ENCODE data around the gene NOL8.

Gene NOL8

GRCh38 chr9:92332577-92333281 lies 7.6 kb upstream of the NOL8 start:
- Histone ChIP-seq H3K9me3 (ENCODE audit: low read length) (no peaks in the 10 kb centered on the region), H3K27me3 (ENCODE audit: insufficient read depth, low read length) (no peaks in the 10 kb centered on the region)

DNA sequence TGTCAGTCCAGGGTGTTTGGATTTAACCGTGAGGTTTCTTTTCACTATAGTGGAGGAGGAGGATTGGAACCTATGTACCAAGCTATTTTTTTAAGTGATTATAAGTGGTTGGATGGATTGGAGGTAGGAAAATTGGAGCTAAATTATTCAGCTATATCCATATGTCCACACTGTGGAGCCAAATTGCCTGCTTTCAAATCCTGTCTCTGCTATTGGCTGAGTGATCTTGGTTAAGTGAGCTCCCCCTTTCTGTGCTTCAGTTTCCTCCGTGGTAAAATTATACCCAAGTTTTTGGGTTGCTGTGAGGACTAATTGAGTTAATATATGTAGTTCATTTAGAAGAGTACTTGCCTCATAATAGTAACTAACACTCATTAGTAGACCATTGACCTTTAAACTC lies 3.1 kb upstream of the NOL8 start:
- H2AFZ ChIP-seq (ENCODE audit: low read depth, low read length), result no peak overlapping the region

More at GRCh38 chr9:92332577-92333281, 7.6 kb upstream of the NOL8 start:
- Histone ChIP-seq H3K4me1 (ENCODE audit: insufficient read depth, low read length) (no peaks in the 10 kb centered on the region), H3K36me3 (ENCODE audit: insufficient read depth, low read length) (no peaks in the 10 kb centered on the region), H2AFZ (ENCODE audit: low read depth, low read length) (no peak overlapping the region), H3K4me3 (ENCODE audit: low read length) (no peak overlapping the region)

GRCh38 chr9:92327283-92327850 lies 2.2 kb upstream of the NOL8 start:
- no peaks in the 10 kb centered on the region for H3K9me3 ChIP-seq (ENCODE audit: low read length)
- no peak overlapping the region for H2AFZ ChIP-seq (ENCODE audit: low read depth, low read length)
- H3K4me3 ChIP-seq (ENCODE audit: low read length), result no peak overlapping the region
- no peaks in the 10 kb centered on the region for H3K27me3 ChIP-seq (ENCODE audit: insufficient read depth, low read length)
- peaks cover 21% of the 10 kb centered on the region for H3K4me1 ChIP-seq (ENCODE audit: insufficient read depth, low read length)
- peaks cover 9% of the 10 kb centered on the region for H3K36me3 ChIP-seq (ENCODE audit: insufficient read depth, low read length)

More for the DNA sequence above, 3.1 kb upstream of the NOL8 start:
- no peak overlapping the region for H3K4me3 ChIP-seq (ENCODE audit: low read length)
- H3K4me1 ChIP-seq (ENCODE audit: insufficient read depth, low read length), result peaks cover 21% of the 10 kb centered on the region
- peaks cover under 1% of the 10 kb centered on the region for H3K36me3 ChIP-seq (ENCODE audit: insufficient read depth, low read length)
- no peaks in the 10 kb centered on the region for H3K9me3 ChIP-seq (ENCODE audit: low read length)
- no peaks in the 10 kb centered on the region for H3K27me3 ChIP-seq (ENCODE audit: insufficient read depth, low read length)

GRCh38 chr9:92325991-92326500 lies 896 bp upstream of the NOL8 start:
- Histone ChIP-seq H3K4me3 (ENCODE audit: low read length) (peak overlapping the region; percentile 88), H2AFZ (ENCODE audit: low read depth, low read length) (peak overlapping the region; percentile 98), H3K4me1 (ENCODE audit: insufficient read depth, low read length) (peaks cover 21% of the 10 kb centered on the region), H3K27me3 (ENCODE audit: insufficient read depth, low read length) (no peaks in the 10 kb centered on the region), H3K36me3 (ENCODE audit: insufficient read depth, low read length) (peaks cover 21% of the 10 kb centered on the region), H3K9me3 (ENCODE audit: low read length) (no peaks in the 10 kb centered on the region)

GRCh38 chr9:92324889-92325268 lies 271 bp downstream of the NOL8 start:
- peak overlapping the region; percentile 98 for H2AFZ ChIP-seq (ENCODE audit: low read depth, low read length)
- no peaks in the 10 kb centered on the region for H3K27me3 ChIP-seq (ENCODE audit: insufficient read depth, low read length)
- no peaks in the 10 kb centered on the region for H3K9me3 ChIP-seq (ENCODE audit: low read length)
- peaks cover 21% of the 10 kb centered on the region for H3K4me1 ChIP-seq (ENCODE audit: insufficient read depth, low read length)
- H3K36me3 ChIP-seq (ENCODE audit: insufficient read depth, low read length), result peaks cover 27% of the 10 kb centered on the region
- peak overlapping the region; percentile 88 for H3K4me3 ChIP-seq (ENCODE audit: low read length)

GRCh38 chr9:92324431-92324830 lies 719 bp downstream of the NOL8 start:
- H3K4me1 ChIP-seq (ENCODE audit: insufficient read depth, low read length), result peaks cover 21% of the 10 kb centered on the region
- H3K27me3 ChIP-seq (ENCODE audit: insufficient read depth, low read length), result no peaks in the 10 kb centered on the region
- no peaks in the 10 kb centered on the region for H3K9me3 ChIP-seq (ENCODE audit: low read length)

GRCh38 chr9:92315456-92315855 lies 9.7 kb downstream of the NOL8 start:
- H3K9me3 ChIP-seq (ENCODE audit: low read length), result no peaks in the 10 kb centered on the region
- H3K4me3 ChIP-seq (ENCODE audit: low read length), result no peak overlapping the region
- H3K36me3 ChIP-seq (ENCODE audit: insufficient read depth, low read length), result peaks cover 81% of the 10 kb centered on the region
- H3K27me3 ChIP-seq (ENCODE audit: insufficient read depth, low read length), result no peaks in the 10 kb centered on the region
- no peaks in the 10 kb centered on the region for H3K4me1 ChIP-seq (ENCODE audit: insufficient read depth, low read length)
- no peak overlapping the region for H2AFZ ChIP-seq (ENCODE audit: low read depth, low read length)

More at GRCh38 chr9:92324431-92324830, 719 bp downstream of the NOL8 start:
- H2AFZ ChIP-seq (ENCODE audit: low read depth, low read length), result peak overlapping the region; percentile 98
- peak overlapping the region; percentile 88 for H3K4me3 ChIP-seq (ENCODE audit: low read length)
- H3K36me3 ChIP-seq (ENCODE audit: insufficient read depth, low read length), result peaks cover 32% of the 10 kb centered on the region

DNA sequence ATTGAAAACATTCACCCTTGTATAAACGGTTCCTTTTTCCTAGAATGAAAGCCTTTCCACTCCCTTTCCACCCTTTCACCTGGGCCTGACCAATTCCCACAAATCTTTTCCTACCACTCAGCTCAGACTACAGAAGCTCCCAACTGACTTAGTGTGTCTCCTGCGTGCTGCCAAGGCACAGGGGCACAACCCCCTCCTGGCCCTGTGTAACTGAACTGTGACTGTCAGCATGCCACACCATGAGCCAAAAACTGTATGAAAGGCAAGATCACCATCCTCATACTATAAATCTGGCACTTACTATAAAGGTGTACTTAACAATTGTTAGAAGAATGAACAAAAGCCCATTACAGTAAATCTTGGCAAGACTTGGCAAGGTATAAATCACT lies 11.5 kb downstream of the NOL8 start:
- H3K4me1 ChIP-seq (ENCODE audit: insufficient read depth, low read length), result no peaks in the 10 kb centered on the region
- no peaks in the 10 kb centered on the region for H3K9me3 ChIP-seq (ENCODE audit: low read length)
- no peaks in the 10 kb centered on the region for H3K27me3 ChIP-seq (ENCODE audit: insufficient read depth, low read length)
- peaks cover 83% of the 10 kb centered on the region for H3K36me3 ChIP-seq (ENCODE audit: insufficient read depth, low read length)
- H3K4me3 ChIP-seq (ENCODE audit: low read length), result no peak overlapping the region
- no peak overlapping the region for H2AFZ ChIP-seq (ENCODE audit: low read depth, low read length)

DNA sequence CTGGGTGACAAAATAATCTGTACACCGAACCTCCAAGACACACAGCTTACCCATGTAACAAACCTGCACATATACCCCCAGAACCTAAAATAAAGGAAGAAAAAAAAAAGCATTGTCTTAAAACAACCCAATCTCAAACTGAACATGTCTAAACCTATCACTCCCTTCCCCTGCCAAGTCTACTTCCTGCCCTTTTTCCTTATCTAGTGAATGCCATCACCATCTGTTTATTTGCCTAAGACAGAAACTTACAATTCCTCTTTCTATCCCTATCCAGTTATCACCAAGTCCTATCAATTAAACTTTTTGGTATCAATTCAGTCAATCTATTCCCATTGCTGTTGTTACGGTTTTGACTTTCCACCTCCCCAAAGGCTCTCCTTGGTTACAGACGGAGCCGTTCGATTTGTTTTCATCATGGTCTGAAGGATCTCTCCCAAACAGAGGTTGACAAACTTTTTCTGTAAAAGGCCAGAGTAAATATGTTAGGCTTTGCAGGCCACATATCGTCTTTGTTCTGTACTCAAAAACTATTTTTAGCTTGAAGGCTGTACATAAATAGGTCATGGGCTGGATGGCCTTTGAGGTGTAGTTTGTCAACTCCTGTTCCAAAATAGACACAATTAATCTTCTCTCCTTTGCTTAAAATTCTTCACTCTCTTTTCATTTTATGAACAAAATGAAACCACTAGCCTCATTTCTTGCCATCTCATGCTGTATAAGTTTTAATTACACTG lies 12.1 kb downstream of the NOL8 start:
- Histone ChIP-seq H3K9me3 (ENCODE audit: low read length) (no peaks in the 10 kb centered on the region), H3K4me3 (ENCODE audit: low read length) (no peak overlapping the region), H3K27me3 (ENCODE audit: insufficient read depth, low read length) (no peaks in the 10 kb centered on the region), H3K36me3 (ENCODE audit: insufficient read depth, low read length) (peaks cover 83% of the 10 kb centered on the region), H3K4me1 (ENCODE audit: insufficient read depth, low read length) (no peaks in the 10 kb centered on the region), H2AFZ (ENCODE audit: low read depth, low read length) (no peak overlapping the region)

DNA sequence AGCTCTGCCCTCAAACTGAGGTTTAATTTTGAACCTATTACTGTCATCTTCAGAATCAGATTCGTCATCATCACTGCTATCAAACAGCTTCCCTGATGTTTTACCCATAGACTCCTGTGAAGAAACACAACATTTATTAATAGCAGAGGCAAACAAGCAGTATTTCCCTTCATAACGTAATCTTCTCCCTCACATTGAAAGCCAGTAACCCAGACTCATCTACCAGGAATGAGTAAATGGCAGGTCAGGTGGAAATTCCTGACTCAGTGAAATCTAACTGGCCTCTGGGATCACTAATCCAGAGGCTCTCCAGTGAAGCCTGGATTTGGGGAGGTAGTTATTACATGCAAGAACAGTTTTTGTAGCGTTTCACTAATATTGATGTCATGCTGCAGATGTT lies 14.6 kb downstream of the NOL8 start:
- no peak overlapping the region for H3K4me3 ChIP-seq (ENCODE audit: low read length)
- peaks cover 83% of the 10 kb centered on the region for H3K36me3 ChIP-seq (ENCODE audit: insufficient read depth, low read length)
- no peaks in the 10 kb centered on the region for H3K27me3 ChIP-seq (ENCODE audit: insufficient read depth, low read length)
- H3K4me1 ChIP-seq (ENCODE audit: insufficient read depth, low read length), result no peaks in the 10 kb centered on the region
- H2AFZ ChIP-seq (ENCODE audit: low read depth, low read length), result no peak overlapping the region
- H3K9me3 ChIP-seq (ENCODE audit: low read length), result no peaks in the 10 kb centered on the region

DNA sequence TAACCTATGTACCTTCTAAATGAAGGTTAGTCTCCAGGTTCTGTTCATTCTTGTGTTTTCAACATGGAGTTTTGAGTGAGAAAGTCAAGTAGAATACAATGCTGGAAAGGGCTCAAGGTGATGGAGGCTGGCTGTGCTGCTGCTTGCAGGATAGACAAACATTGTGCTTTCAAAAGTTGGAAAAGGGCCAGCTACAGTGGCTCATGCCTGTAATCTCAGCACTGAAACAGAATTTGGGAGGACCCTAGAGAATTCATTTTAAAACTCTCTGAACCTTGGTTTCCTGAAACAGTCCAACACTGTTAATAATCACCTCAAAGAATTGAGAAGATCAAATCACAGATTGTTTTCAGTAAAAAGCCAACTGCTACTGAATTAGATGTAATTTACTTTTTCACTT lies 16.3 kb downstream of the NOL8 start:
- Histone ChIP-seq H3K4me1 (ENCODE audit: insufficient read depth, low read length) (no peaks in the 10 kb centered on the region), H3K9me3 (ENCODE audit: low read length) (no peaks in the 10 kb centered on the region), H3K4me3 (ENCODE audit: low read length) (no peak overlapping the region), H3K36me3 (ENCODE audit: insufficient read depth, low read length) (peaks cover 88% of the 10 kb centered on the region), H3K27me3 (ENCODE audit: insufficient read depth, low read length) (no peaks in the 10 kb centered on the region), H2AFZ (ENCODE audit: low read depth, low read length) (no peak overlapping the region)

DNA sequence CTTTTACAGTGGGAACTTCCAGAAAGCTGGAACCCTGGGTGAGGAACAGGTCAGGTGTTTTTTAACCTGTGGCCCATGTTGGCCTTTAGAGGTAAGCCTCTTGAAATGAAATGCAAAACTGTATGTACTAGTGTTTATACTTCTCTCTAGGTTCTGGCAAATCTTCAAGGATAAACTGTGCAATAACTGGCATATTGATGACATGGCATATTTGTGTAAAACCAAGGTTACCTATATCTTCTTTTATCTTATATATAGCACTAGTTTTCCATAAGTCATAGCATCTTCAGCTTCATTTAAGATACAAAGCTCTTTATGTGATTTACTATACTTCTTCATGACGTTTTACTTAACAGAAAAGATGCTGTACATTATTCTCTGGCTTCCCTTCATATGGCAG lies 24.2 kb downstream of the NOL8 start:
- no peak overlapping the region for H2AFZ ChIP-seq (ENCODE audit: low read depth, low read length)
- no peaks in the 10 kb centered on the region for H3K4me1 ChIP-seq (ENCODE audit: insufficient read depth, low read length)
- H3K27me3 ChIP-seq (ENCODE audit: insufficient read depth, low read length), result no peaks in the 10 kb centered on the region
- H3K36me3 ChIP-seq (ENCODE audit: insufficient read depth, low read length), result peaks cover 83% of the 10 kb centered on the region
- H3K9me3 ChIP-seq (ENCODE audit: low read length), result no peaks in the 10 kb centered on the region
- H3K4me3 ChIP-seq (ENCODE audit: low read length), result no peak overlapping the region

GRCh38 chr9:92299116-92299515 lies 26.0 kb downstream of the NOL8 start:
- Histone ChIP-seq H3K36me3 (ENCODE audit: insufficient read depth, low read length) (peaks cover 66% of the 10 kb centered on the region), H3K9me3 (ENCODE audit: low read length) (no peaks in the 10 kb centered on the region), H3K4me1 (ENCODE audit: insufficient read depth, low read length) (peaks cover 13% of the 10 kb centered on the region), H3K4me3 (ENCODE audit: low read length) (no peak overlapping the region), H2AFZ (ENCODE audit: low read depth, low read length) (no peak overlapping the region), H3K27me3 (ENCODE audit: insufficient read depth, low read length) (no peaks in the 10 kb centered on the region)

All from neuron (in vitro differentiated cells).